ENCODE measurements around the gene TRAPPC3L.

The TRAPPC3L gene

GRCh38 chr6:116545651-116546050 is at the start of gene TRAPPC3L:
Gene TRAPPC3L (minus strand): TSS chr6:116545684. CDS start chr6:116545514, 170 bp downstream.
- no peak for DNase-seq (ENCODE audit: low read depth)

GRCh38 chr6:116595247-116595646 is 49.8 kb upstream of the TRAPPC3L start:
- DNase-seq (ENCODE audit: low read depth) = no peak

GRCh38 chr6:116586738-116587137 is 41.3 kb upstream of the TRAPPC3L start:
- DNase-seq (ENCODE audit: low read depth) = no peak

GRCh38 chr6:116586276-116586675 is 40.8 kb upstream of the TRAPPC3L start:
- no peak for DNase-seq (ENCODE audit: low read depth)

DNA sequence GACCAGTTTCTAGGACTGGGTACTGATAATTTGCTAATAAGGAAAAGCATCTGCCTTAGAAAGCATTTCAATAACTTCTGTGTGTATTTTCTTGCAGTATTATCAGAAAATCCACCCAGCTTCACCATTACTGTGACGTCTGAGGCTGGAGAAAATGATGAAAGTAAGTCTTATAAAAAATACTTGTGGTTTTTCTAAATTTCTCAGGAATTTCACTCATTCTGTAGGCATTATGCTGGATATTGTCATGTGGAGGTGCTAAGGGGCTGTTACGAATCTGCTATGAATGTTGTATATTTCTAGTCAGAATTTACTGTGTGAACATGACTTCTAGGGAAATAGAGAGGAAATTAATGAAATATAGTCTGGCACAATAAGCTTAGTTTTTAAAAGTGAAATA is 34.7 kb upstream of the TRAPPC3L start:
- no peak for DNase-seq (ENCODE audit: low read depth)

GRCh38 chr6:116579143-116579542 is 33.7 kb upstream of the TRAPPC3L start:
- DNase-seq (ENCODE audit: low read depth) = no peak

- no peak for DNase-seq (ENCODE audit: low read depth)
Measured at GRCh38 chr6:116578335-116578734, 32.9 kb upstream of the TRAPPC3L start.

- DNase-seq (ENCODE audit: low read depth) = no peak
Measured at GRCh38 chr6:116577486-116577885, 32.0 kb upstream of the TRAPPC3L start.

GRCh38 chr6:116575227-116575626 is 29.7 kb upstream of the TRAPPC3L start:
- DNase-seq (ENCODE audit: low read depth) = no peak

DNA sequence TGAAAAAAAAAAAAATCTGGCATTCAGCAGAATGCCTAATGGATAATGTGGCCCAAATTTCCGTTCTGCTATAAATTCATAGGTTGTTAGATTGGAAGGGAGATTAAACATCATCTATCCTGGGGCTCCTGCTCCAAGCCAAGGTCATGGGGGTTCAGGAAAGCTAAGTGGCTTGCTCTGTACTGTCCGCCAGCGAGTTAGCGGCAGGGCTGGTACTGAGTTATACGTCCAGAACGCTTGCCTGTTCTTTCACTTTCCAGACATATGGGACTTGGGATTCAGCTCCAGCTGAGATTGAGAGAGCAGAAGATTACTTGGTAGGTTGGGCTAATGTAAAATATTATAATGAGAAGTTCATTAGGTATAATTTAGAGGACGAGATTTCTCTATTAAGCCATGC is 26.7 kb upstream of the TRAPPC3L start:
- no peak for DNase-seq (ENCODE audit: low read depth)

GRCh38 chr6:116571683-116572000 is 26.2 kb upstream of the TRAPPC3L start:
- no peak for DNase-seq (ENCODE audit: low read depth)

- peak; percentile 97 for DNase-seq (ENCODE audit: low read depth)
Measured at GRCh38 chr6:116570856-116571682, 25.6 kb upstream of the TRAPPC3L start, which contains the start of gene RWDD1. Gene RWDD1 (plus strand): TSS chr6:116571504. CDS start chr6:116571583, 79 bp downstream.

DNA sequence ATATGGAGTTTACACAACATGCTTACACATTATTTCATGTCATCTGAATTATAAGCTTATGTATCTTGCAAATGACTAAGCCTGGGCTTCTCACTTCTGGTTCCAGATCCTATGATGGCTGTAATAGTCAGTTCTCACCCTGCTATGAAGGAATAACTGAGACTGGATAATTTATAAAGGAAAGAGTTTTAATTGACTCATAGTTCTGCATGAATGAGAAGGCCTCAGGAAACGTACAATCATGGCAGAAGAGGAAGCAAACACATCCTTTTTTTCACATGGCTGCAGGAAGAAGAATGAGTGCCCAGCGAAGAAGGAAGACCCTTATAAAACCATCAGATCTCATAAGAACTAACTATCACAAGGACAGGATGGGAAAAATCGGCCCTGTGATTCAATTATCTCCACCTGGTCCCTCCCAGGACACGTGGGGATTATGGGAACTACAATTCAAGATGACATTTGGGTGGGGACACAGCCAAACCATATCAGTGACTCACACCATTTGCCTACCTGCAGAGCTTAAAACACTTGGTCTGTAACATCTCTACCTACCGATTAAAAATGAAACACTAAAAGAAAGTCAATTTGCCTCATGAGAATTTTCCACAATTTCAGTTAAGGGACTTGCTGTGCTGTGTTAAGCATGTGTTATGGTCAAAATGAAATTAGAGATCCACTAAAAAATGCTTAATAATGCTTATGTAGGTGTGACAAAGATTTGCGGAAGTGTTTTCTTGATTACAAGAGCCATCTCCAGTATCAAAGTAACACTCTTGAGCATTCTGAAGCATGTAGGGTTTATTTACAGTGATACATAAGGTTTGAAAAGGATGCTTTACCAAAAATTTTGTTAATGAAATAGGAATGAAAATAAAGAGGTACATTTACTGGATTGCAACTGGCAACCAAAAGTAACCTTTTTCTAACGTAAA is 23.6 kb upstream of the TRAPPC3L start:
- DNase-seq (ENCODE audit: low read depth) = no peak

DNA sequence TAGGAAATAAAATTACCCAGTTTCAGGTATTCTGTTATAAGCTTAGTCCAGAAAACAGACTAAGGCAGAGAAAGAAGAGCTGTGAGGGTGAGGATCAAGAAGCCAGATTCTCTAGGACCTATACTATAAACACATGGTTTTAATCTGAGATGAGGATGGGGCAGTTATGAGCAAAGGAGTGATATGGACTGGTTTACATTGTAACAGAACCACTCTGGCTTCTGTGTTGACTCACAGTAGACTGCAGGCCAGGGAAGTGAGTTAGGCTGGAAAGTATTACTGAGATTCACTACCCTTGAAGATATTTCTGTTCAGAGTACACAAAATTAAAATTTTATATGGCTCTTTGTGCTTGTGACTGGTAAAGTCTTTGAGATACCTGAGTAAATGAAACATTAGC is 22.6 kb upstream of the TRAPPC3L start:
- DNase-seq (ENCODE audit: low read depth) = no peak

GRCh38 chr6:116564921-116565872 is 19.7 kb upstream of the TRAPPC3L start:
- no peak for DNase-seq (ENCODE audit: low read depth)

GRCh38 chr6:116564311-116564710 is 18.8 kb upstream of the TRAPPC3L start:
- no peak for DNase-seq (ENCODE audit: low read depth)

- no peak for DNase-seq (ENCODE audit: low read depth)
Measured at GRCh38 chr6:116563830-116564229, 18.3 kb upstream of the TRAPPC3L start.

DNA sequence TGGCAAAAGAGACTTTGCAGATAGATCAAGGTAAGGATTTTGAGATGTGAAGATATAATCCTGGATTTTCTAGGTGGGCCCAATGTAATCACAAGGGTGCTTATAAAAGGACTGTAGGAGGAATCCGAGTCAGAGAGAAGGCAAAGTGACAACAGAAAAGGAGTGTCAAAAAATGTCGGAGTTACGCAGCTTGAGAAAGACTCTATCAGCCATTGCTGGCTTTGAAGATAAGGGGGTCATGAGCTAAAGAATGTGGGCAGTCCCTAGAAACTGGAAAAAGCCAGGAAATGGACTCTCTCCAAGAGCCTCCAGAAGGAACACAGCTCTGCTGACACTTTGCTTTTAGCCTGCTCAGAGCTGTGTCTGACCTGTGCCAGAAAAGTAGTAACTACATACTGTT is 17.1 kb upstream of the TRAPPC3L start:
- DNase-seq (ENCODE audit: low read depth) = no peak

DNA sequence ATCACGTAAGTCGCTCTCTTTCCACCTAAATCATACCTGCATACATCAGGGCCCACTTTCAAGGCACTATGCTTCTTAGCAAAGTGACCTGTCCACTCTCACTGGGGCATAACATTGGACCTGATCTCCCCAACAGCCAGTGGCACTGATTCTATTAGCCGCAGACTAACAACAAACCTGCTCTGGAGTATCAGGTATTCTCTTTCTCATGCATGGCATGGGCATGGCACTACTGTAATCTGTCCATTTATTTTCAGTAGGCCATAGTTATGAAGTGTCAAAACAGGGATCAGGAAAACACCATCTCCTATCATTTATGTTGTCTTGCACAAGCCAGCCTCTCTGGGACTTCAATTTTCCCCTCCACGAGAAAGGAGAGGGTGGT is 16.5 kb upstream of the TRAPPC3L start:
- no peak for DNase-seq (ENCODE audit: low read depth)

DNA sequence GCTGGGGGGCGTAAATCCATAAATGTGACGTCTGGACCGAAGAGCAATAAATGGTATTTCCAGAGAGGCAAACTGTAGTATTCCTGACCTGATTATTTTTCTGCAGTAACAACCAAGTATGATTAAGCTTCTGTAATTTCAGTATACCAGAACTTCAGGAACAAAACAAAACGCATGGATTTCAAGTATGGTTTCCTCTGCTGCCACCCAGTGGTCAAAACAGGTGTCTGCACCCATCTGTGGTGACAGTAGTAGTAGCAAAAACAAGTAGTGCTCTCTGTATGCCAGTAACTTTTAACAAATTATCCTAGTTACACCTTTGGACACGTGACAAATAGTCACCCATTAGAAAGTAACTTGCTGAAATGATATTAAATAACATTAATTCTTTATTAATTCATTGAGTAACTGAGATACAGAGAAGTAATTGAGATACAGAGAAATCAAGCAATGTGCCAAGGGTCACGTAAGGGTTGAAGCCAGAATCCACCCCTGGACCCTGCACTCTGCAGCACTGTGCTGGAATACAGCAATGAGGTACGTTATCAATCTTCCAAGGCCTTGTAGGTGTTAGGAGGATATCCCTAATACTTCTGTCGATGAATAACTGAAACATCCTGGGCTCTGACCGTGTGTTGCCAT is 16.0 kb upstream of the TRAPPC3L start:
- peak; percentile 31 for DNase-seq (ENCODE audit: low read depth)

DNA sequence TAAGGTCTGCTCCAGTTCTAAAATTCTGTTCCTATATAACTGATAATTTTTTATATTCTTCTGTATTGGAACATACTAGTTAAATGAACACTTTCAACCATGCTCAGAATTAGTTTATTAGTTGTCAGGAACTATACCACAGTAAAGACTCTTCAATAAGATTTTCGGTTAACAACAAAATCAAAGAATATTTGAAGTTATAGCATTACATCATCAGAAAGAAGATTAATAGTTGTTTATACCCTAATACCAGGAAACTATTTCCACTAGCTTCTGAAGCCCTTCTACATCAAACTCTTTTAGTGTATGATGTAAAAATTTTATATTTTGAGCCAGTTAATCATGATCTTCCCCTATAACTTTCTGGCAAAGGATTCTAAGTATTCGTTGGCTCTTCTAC is 14.6 kb upstream of the TRAPPC3L start:
- no peak for DNase-seq (ENCODE audit: low read depth)
